Central memory CD4-positive, alpha-beta T cell (primary cell): Measurements from ENCODE around the gene DPT.

Source experiments
- DNase-seq: peaks from one replicate; pipeline ENCODE4 v3.0.0; 2022

The DPT gene

GRCh38 chr1:168735974-168736373 lies 7.0 kb upstream of the DPT start:
- DNase-seq = no peak

- no peak for DNase-seq
Observed at GRCh38 chr1:168734946-168735345, 5.9 kb upstream of the DPT start.

GRCh38 chr1:168734271-168734670 lies 5.3 kb upstream of the DPT start:
- no peak for DNase-seq

- DNase-seq = no peak
Observed at GRCh38 chr1:168733241-168733640, 4.2 kb upstream of the DPT start.

- no peak for DNase-seq
Observed at GRCh38 chr1:168732736-168733135, 3.7 kb upstream of the DPT start.

DNA sequence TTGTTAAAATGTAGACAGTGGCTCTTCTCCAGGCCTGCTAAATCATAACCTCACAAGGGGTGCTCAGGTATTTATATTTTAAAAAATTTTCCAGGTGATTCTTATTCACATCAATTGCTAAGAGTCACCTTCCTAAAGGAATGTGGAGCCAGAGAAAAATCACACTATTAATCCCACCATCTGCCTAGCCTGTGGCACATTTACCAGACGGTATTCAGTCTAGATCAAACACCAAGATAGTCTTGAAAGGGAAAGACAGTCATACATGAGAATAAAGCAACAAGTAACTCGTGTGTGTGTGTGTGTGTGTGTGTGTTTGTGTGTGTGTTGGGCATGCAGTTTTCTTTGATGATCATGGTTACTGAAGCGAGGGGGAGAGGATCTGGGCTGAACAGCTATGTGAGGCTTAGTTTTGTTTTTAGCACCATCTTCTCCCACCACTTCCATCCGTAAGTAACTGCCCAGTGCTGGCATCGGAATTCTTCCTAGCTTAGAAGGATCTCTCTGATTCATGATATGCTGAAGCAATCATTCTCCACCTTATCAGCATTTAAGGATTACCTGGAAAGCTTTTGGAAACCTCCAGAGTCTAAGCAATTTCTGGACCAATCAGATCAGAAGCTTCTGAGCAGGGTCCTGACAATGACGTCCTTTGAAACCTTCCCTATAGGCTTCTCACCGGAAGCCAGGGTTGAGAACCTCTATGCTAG lies 2.4 kb upstream of the DPT start:
- no peak for DNase-seq

- no peak for DNase-seq
Observed at GRCh38 chr1:168729405-168729802, 398 bp upstream of the DPT start.

DNA sequence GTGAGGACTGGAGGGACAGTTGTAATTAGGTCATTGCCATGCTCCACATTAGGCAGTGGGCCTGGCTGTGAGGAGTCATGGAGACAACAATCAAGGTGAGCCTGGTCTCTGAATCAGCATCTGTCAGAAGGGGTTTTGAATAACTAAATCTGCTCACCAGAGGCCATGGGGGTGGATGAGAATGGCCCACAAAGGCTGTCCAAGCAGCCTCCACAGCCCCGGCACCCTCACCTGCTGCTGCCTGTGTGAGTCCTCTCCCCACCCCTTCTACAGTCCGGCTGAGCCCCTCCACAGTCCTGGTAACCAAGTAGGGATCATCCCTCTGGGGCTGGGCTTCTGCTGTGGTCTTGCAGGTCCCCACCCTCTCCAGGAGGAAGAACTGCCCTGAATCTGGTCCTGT lies 2.3 kb downstream of the DPT start:
- DNase-seq = no peak

DNA sequence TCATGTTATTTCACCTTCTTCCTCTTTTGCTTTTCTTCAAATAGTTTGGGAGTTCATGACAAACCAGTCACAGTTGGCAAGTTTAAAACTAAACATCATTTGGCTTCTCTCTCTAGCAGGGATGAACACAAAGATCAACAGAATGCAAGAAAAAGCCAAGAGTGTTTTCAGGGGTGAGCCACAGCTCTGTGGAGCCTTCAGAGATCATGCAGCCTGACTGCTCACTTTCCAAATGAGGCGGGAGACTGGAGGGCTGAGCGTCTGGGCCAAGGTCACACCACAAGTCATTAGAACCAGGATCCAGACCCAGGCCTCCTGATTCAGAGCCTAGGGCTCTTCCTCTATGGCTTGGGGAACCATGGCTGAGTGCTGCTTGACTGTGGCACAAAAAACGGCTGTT lies 2.7 kb downstream of the DPT start:
- DNase-seq = no peak

- no peak for DNase-seq
Observed at GRCh38 chr1:168725831-168726230, 3.2 kb downstream of the DPT start.

GRCh38 chr1:168725060-168725459 lies 3.9 kb downstream of the DPT start:
- DNase-seq = no peak

DNA sequence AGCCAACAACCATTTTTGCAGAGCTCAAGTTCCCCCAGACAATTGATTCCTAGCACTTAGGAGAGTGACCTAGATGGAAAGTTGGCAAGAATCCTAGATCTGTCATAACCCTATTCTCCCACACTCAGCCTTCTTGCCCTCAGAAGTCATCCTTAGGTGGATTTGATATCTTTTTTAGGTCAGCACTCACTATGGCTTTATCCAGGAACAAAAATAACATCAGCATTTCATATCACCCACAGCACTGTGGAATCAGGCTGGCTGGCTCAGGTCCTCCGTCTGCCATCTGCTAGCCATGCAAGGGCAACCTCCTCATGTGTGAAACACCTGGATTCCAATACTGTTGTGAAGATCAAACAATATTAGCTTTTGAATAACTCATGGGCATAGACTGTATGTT lies 6.0 kb downstream of the DPT start:
- no peak for DNase-seq

- no peak for DNase-seq
Observed at GRCh38 chr1:168720839-168721238, 8.2 kb downstream of the DPT start.

- DNase-seq = no peak
Observed at GRCh38 chr1:168719306-168720111, 9.5 kb downstream of the DPT start.

- no peak for DNase-seq
Observed at GRCh38 chr1:168717906-168718891, 10.8 kb downstream of the DPT start.

DNA sequence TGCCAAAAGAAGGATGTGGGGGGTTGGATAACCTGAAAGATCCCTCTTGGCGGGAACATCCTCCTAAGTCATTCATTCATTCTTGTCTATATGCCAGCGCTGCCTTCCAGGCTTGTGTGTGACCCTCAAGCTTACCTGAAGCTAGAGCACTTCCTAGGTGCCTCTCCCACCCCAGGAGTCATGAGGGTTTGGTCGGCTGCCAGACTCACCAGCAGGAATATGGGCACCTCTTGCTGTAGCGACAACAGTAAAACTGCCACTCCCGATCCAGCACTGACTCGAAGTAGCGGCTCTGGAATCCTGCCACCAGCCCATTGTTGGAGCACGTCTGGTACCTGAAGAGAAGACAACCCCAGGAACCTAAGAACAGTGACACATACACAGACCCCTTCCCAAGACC lies 15.0 kb downstream of the DPT start:
- no peak for DNase-seq

- no peak for DNase-seq
Observed at GRCh38 chr1:168709405-168710363, 19.3 kb downstream of the DPT start.

DNA sequence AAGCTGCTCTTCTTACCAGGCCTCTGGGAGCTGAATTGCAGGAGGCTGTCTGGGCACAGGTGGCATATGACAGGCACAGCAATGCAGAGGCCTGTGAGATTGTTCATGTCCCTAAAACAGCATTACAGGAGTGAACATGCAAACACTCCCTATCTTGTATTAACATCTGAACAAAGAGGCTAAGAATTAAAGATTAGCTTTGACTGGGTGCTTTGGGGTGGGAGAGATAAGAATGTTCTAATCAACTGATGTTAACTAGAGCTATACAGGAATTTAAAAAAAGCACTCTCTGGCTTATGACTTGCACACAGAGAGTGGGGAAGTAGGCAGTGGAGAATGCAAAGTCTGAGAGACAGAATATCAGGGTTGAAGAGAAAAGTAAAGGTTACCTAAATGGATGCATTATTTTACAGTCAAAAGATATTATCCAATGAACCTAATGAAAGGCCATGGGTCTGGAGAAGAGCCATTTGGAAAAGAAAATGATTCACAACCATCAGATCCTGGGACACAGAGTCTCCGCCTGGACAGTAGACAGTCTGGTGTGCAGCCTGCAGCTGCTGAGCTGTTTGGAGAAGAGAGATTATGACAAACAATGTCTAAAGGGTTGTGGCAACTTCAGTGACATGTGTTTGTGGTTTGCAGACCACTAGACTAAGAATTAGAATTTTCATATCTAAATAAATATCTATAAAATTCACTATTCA lies 20.2 kb downstream of the DPT start:
- no peak for DNase-seq

DNA sequence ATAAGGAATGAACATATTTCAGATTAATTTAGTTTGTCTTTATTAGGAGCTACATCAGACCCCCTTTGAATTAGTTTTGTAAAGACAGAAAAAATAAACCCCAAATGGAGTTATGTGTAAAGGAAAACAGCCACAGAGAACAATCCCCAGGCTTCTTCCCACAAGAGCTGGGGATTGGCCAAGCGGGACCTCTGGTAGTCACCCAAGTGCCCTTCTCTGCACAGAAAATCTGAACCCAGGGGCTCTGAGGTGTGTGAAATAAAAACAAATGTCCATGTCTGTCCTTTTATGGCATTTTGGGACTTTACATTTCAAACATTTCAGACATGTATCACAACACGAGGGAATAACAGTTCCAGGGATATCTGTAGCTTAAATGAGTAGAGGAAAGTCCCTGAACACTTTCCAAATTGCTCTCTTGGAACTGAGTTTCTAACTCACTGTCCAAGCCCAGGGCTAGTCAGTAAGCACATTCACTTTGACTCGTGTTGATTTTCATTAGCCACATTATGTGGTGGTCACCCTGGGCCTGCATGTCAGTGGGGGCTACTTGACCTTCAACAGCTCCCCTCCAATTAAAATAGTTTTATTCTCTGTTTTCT lies 22.5 kb downstream of the DPT start:
- DNase-seq = no peak

DNA sequence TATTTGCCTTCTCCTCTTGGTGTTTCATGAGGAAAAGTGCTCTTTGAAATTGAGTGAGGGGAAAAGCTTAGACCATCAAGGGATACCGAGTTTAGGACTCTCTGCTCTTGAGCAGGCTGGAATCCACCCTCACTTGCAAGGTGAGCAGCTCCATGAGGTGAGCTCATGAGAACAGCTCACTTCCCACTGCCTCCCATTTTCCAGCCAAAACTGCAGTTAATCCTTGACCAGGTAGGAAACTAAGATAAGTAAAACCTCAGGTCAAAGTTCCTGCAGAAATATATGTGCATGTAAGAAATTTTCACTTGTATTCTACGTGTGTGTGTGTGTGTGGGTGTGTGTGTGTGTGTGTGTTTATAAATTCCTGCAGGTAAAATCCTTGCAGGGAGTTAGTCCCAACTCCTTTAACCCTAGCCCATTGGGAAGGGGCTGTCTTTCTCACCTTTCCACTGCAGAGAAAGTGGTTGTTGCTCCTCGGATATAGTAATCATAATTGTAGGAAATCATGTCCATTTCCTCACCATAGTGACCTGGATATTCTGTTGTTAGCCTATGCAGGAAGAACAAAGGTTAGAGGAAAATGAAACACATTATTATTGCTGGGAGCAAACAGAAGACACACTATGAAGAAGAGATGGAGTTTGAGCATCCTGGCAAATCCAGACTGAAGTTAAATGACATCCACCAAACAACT lies 28.3 kb downstream of the DPT start:
- no peak for DNase-seq
